Uterus (tissue), 2 donors: ENCODE data around the gene NAMPT.

ENCODE experiments used
- CTCF ChIP-seq, 4 experiments: fragments of 200-600 bp in 2 of 4; fragments of 450-650 bp in 2 of 4; sonication (generic) in 2 of 4; IDR thresholded peaks; one replicate each; pipeline ENCODE4 v1.5.1; 2016 to 2019; ENCODE audit warnings: antibody characterized with exemption in 4 of 4, mild to moderate bottlenecking in 2 of 4, moderate library complexity in 1 of 4
- POLR2A ChIP-seq, 2 donors: fragments of 450-650 bp; IDR thresholded peaks; one replicate each; pipeline ENCODE4 v1.6.1; 2016; ENCODE audit warnings: antibody characterized with exemption in 2 of 2, mild to moderate bottlenecking in 1 of 2, moderate library complexity in 1 of 2

GRCh38 chr7:106285855-106286492, 1.2 kb upstream of the NAMPT start:
- no peak for TF ChIP-seq CTCF (IDR thresholded peaks at IDR 0.05)
- TF ChIP-seq POLR2A (IDR thresholded peaks at IDR 0.05), result no peak
